ENCODE results near the gene KRTAP12-2. TPM values are rescaled to one million over a fixed set of nuclear protein-coding genes. Genes with fewer than 3 reads are reported as not detected.
"Not testable (repeated sequence)": the region's sequence is repeated elsewhere in the genome, so short reads cannot be mapped to it uniquely, and the experiment has no call there.

Gene KRTAP12-2
- polyA plus RNA-seq, 1 donor (not counting 4 experiments of a cell fraction or from before 2014, with no cell fraction given) = not detected

DNA sequence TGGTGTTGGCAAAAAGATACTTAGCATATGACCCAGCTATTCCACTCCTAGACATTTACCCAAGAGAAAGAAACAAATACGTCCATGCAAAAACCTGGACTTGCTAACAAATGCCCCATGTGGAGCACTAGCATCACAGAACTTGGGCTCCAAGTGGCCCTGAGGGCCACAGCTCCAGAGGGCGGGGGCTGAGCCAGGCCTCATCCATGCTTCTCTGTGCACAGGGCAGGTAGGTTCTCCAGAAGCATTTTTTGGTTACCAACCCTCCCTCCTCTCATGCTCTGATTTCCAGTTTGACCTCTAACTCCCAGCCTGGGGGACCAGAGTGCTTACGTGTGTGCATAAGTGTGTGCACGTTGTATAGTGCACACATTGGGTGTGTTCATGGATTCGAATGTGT, 2.0 kb downstream of the KRTAP12-2 start:
- dilution Hi-C loops (cut with MboI; ENCODE audit: extremely low pct_ligation_motif_present, low sequenced_read_pairs) = no loop called here
- H3K4me3 ChIP-seq (ENCODE audit: control insufficient read depth in 2 of 3, extremely low read depth in 1 of 3, insufficient read depth in 2 of 3, low read depth in 1 of 3, low read length in 3 of 3) = no peak overlapping the region
- no peaks in the 10 kb centered on the region for H4K20me1 ChIP-seq (ENCODE audit: control insufficient read depth, extremely low read depth, insufficient read depth, low read length)
- H3K79me2 ChIP-seq (ENCODE audit: control insufficient read depth, insufficient read depth, low read length) = no peaks in the 10 kb centered on the region
- no peak overlapping the region for H3K9ac ChIP-seq (ENCODE audit: control insufficient read depth, extremely low read depth, insufficient read depth, low read length)
- TF ChIP-seq EZH2 (IDR thresholded peaks at IDR 0.05; ENCODE audit: low read length) (no peak), CTCF (optimal IDR thresholded peaks at IDR 0.05 in 1 of 3, IDR thresholded peaks at IDR 0.05 in 1 of 3, conservative IDR thresholded peaks at IDR 0.05 in 1 of 3; ENCODE audit: extremely low read depth in 1 of 3, insufficient read depth in 2 of 3, low read length in 3 of 3) (no peak)
- H3K9me1 ChIP-seq (ENCODE audit: control insufficient read depth, extremely low read depth, insufficient read depth, low read length) = no peaks in the 10 kb centered on the region
- FAIRE-seq = no peak
- H3K27me3 ChIP-seq (ENCODE audit: control insufficient read depth, extremely low read depth, insufficient read depth, low read length) = peaks cover 6% of the 10 kb centered on the region
- no peaks in the 10 kb centered on the region for H3K36me3 ChIP-seq (ENCODE audit: control insufficient read depth in 2 of 2, extremely low read depth in 1 of 2, insufficient read depth in 2 of 2, low read length in 2 of 2)
- no peaks in the 10 kb centered on the region for H3K9me3 ChIP-seq (ENCODE audit: control insufficient read depth, low read depth, low read length)
- H3K27ac ChIP-seq (ENCODE audit: control insufficient read depth, insufficient read depth, low read length) = no peak overlapping the region
- H3K4me2 ChIP-seq (ENCODE audit: control insufficient read depth, extremely low read depth, insufficient read depth, low read depth, low read length) = no peak overlapping the region
- DNase-seq (ENCODE audit: low read depth, low spot score) = no peak
- H2AFZ ChIP-seq (ENCODE audit: control insufficient read depth, low read length) = no peak overlapping the region
- no peaks in the 10 kb centered on the region for H3K4me1 ChIP-seq (ENCODE audit: control insufficient read depth, extremely low read depth, insufficient read depth, low read length)

GRCh38 chr21:44661567-44661966, 5.2 kb downstream of the KRTAP12-2 start:
- H2AFZ ChIP-seq (ENCODE audit: control insufficient read depth, low read length); dilution Hi-C loops (cut with MboI; ENCODE audit: extremely low pct_ligation_motif_present, low sequenced_read_pairs); H3K27me3 ChIP-seq (ENCODE audit: control insufficient read depth, extremely low read depth, insufficient read depth, low read length); H3K4me3 ChIP-seq (ENCODE audit: control insufficient read depth in 2 of 3, extremely low read depth in 1 of 3, insufficient read depth in 2 of 3, low read depth in 1 of 3, low read length in 3 of 3); H4K20me1 ChIP-seq (ENCODE audit: control insufficient read depth, extremely low read depth, insufficient read depth, low read length); DNase-seq (ENCODE audit: low read depth, low spot score); H3K79me2 ChIP-seq (ENCODE audit: control insufficient read depth, insufficient read depth, low read length); H3K9me1 ChIP-seq (ENCODE audit: control insufficient read depth, extremely low read depth, insufficient read depth, low read length); FAIRE-seq; H3K9me3 ChIP-seq (ENCODE audit: control insufficient read depth, low read depth, low read length); H3K9ac ChIP-seq (ENCODE audit: control insufficient read depth, extremely low read depth, insufficient read depth, low read length); H3K27ac ChIP-seq (ENCODE audit: control insufficient read depth, insufficient read depth, low read length); H3K36me3 ChIP-seq (ENCODE audit: control insufficient read depth in 2 of 2, extremely low read depth in 1 of 2, insufficient read depth in 2 of 2, low read length in 2 of 2); H3K4me2 ChIP-seq (ENCODE audit: control insufficient read depth, extremely low read depth, insufficient read depth, low read depth, low read length); H3K4me1 ChIP-seq (ENCODE audit: control insufficient read depth, extremely low read depth, insufficient read depth, low read length): not testable (repeated sequence)

GRCh38 chr21:44658913-44659595, 7.7 kb downstream of the KRTAP12-2 start:
- H3K79me2 ChIP-seq (ENCODE audit: control insufficient read depth, insufficient read depth, low read length) = no peaks in the 10 kb centered on the region
- H3K27me3 ChIP-seq (ENCODE audit: control insufficient read depth, extremely low read depth, insufficient read depth, low read length) = no peaks in the 10 kb centered on the region
- H3K4me3 ChIP-seq (ENCODE audit: control insufficient read depth in 2 of 3, extremely low read depth in 1 of 3, insufficient read depth in 2 of 3, low read depth in 1 of 3, low read length in 3 of 3) = no peak overlapping the region
- no peak overlapping the region for H3K4me2 ChIP-seq (ENCODE audit: control insufficient read depth, extremely low read depth, insufficient read depth, low read depth, low read length)
- H3K4me1 ChIP-seq (ENCODE audit: control insufficient read depth, extremely low read depth, insufficient read depth, low read length) = no peaks in the 10 kb centered on the region
- no peaks in the 10 kb centered on the region for H3K9me1 ChIP-seq (ENCODE audit: control insufficient read depth, extremely low read depth, insufficient read depth, low read length)
- no peak overlapping the region for H3K9ac ChIP-seq (ENCODE audit: control insufficient read depth, extremely low read depth, insufficient read depth, low read length)
- DNase-seq (ENCODE audit: low read depth, low spot score) (no peak), FAIRE-seq (no peak)
- H4K20me1 ChIP-seq (ENCODE audit: control insufficient read depth, extremely low read depth, insufficient read depth, low read length) = no peaks in the 10 kb centered on the region
- no peaks in the 10 kb centered on the region for H3K9me3 ChIP-seq (ENCODE audit: control insufficient read depth, low read depth, low read length)
- H3K27ac ChIP-seq (ENCODE audit: control insufficient read depth, insufficient read depth, low read length) = no peak overlapping the region
- dilution Hi-C loops (cut with MboI; ENCODE audit: extremely low pct_ligation_motif_present, low sequenced_read_pairs) = no loop called here
- H3K36me3 ChIP-seq (ENCODE audit: control insufficient read depth in 2 of 2, extremely low read depth in 1 of 2, insufficient read depth in 2 of 2, low read length in 2 of 2) = no peaks in the 10 kb centered on the region
- no peak for TF ChIP-seq CTCF (optimal IDR thresholded peaks at IDR 0.05 in 1 of 3, IDR thresholded peaks at IDR 0.05 in 1 of 3, conservative IDR thresholded peaks at IDR 0.05 in 1 of 3; ENCODE audit: extremely low read depth in 1 of 3, insufficient read depth in 2 of 3, low read length in 3 of 3)
- TF ChIP-seq EZH2 (IDR thresholded peaks at IDR 0.05; ENCODE audit: low read length) = no peak
- H2AFZ ChIP-seq (ENCODE audit: control insufficient read depth, low read length) = no peak overlapping the region
